LNCAP (cell line): Measurements from ENCODE around the gene OGFOD2.

ENCODE experiments used
- TF ChIP-seq, protein P1 (sequence below): fragments of 450-650 bp; IDR thresholded peaks from 2 replicates; pipeline ENCODE4 v1.5.1; 2017; ENCODE audit warnings: mild to moderate bottlenecking

Gene OGFOD2

GRCh38 chr12:122935318-122935717, 39.7 kb upstream of the OGFOD2 start:
- TF ChIP-seq, protein P1, sequence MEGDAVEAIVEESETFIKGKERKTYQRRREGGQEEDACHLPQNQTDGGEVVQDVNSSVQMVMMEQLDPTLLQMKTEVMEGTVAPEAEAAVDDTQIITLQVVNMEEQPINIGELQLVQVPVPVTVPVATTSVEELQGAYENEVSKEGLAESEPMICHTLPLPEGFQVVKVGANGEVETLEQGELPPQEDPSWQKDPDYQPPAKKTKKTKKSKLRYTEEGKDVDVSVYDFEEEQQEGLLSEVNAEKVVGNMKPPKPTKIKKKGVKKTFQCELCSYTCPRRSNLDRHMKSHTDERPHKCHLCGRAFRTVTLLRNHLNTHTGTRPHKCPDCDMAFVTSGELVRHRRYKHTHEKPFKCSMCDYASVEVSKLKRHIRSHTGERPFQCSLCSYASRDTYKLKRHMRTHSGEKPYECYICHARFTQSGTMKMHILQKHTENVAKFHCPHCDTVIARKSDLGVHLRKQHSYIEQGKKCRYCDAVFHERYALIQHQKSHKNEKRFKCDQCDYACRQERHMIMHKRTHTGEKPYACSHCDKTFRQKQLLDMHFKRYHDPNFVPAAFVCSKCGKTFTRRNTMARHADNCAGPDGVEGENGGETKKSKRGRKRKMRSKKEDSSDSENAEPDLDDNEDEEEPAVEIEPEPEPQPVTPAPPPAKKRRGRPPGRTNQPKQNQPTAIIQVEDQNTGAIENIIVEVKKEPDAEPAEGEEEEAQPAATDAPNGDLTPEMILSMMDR, result no peak

- TF ChIP-seq, protein P1, result no peak
These were observed 37.4 kb upstream of the OGFOD2 start for GRCh38 chr12:122937622-122938091.

DNA sequence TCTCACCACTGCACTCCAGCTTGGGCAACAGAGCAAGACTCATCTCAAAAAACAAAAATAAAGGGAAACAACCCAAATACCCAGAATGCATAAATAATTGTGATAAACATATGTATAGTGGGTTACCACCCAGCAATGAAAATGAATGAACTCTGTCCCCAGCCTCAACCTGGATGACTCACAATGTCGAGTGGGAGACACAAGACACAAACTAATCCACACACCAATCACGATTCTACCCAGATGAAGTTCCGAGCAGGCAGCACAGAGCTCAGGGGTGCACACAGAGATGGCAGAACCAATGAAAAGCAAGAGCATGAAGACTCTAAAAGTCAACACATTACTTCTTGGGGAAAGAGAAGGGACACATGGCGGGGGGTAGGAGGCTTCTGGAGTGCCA, 35.9 kb upstream of the OGFOD2 start:
- TF ChIP-seq, protein P1, result no peak

DNA sequence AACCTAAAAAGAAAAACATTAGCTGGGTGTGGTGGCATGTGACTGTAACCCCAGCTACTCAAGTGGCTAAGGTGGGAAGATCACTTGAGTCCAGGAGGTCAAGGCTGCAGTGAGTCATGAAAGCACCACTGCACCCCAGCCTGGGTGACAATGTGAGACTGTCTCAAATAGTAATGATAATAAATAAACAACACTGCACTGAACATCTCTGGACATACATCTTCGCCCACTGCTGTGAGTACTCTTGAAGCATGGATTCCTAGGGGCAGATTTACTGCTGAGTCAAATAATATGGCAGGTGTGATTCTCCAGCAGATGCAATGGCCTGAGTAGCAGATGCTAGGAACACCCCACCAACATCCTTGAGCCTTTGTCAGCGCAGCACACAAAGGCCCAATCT, 32.4 kb upstream of the OGFOD2 start:
- TF ChIP-seq, protein P1, result no peak

DNA sequence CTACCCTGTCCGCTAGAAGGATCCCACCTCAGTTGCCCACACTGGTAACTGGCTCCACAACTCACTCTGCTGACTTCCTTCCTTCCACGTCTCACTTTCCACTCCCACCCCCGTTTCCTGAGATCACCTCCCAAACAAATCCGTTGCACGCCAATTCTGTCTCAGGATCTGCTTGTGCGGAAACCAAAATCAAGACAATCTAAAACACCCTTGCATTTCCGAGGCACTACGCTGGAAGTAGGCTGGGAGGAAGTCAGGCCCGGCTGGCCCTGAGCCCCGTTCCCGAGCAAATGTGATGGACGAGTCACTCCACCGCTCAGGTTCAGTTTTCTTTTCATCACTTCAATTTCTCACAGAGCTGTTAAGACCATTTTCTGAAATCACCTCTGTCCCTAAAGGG, 31.8 kb upstream of the OGFOD2 start:
- TF ChIP-seq, protein P1, result no peak

- TF ChIP-seq, protein P1, result no peak
These were observed 30.1 kb upstream of the OGFOD2 start for GRCh38 chr12:122944605-122945592.

DNA sequence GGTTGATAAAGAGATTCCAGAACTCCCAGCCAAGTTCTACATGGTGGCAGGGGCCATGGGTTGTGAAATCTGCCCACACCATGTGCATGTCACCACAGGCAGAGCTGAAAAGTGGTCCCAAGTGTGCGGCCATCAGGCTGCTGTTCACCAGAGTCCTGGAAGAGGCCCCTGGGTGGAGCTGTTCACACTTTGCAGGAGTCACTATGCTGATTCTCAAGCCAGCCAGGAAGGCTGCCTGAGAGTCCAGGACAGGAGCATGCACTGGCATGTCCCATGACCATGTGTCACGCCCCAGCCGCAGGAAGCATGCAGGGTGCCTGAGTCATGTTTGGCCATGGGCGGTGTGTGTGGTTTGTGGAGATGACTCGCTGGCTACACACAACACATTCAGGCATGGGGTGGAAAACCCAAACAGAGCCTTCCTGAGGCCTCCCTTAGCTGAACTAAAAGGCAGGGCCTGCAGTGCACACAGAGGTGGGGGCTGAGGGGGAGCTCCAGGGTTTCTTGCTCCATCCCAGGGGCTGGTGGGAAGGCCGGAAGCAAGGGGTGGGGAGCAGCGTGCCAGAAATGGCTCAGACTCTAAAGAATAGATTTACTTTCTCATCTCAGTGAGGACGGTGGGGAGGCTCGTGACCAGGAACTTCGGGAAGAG, 28.2 kb upstream of the OGFOD2 start:
- TF ChIP-seq, protein P1, result no peak
